Epithelial cell of esophagus (primary cell): ENCODE measurements around the gene ZSCAN16.
"Not testable (repeated sequence)": the region's sequence is repeated elsewhere in the genome, so short reads cannot be mapped to it uniquely, and the experiment has no call there.

Experiments
- DNase-seq: peaks from one replicate; pipeline ENCODE4 v3.0.0; 2010; ENCODE audit warnings: low read depth
- H3K4me3 ChIP-seq: 2 replicates; pipeline ENCODE4 v1.5.1; 2011; ENCODE audit warnings: mild to moderate bottlenecking, low read length, control low read depth
- TF ChIP-seq, protein P1 (sequence below): IDR thresholded peaks from 2 replicates; pipeline ENCODE4 v1.5.1; 2011; ENCODE audit warnings: low read depth, mild to moderate bottlenecking, low read length, control low read depth, inconsistent platforms; ENCODE audit not compliant: insufficient read depth; ENCODE audit errors: missing control alignments

The ZSCAN16 gene

DNA sequence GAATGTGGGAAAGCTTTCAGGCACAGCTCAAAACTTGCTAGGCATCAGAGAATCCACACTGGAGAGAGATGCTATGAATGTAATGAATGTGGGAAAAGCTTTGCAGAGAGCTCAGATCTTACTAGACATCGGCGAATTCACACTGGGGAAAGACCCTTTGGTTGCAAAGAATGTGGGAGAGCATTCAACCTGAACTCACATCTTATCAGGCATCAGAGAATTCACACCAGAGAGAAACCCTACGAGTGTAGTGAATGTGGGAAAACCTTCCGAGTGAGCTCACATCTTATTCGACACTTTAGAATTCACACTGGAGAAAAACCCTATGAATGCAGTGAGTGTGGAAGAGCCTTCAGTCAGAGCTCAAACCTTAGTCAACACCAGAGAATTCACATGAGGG, 35.4 kb upstream of the ZSCAN16 start:
- no peak overlapping the region for H3K4me3 ChIP-seq
- TF ChIP-seq, protein P1, sequence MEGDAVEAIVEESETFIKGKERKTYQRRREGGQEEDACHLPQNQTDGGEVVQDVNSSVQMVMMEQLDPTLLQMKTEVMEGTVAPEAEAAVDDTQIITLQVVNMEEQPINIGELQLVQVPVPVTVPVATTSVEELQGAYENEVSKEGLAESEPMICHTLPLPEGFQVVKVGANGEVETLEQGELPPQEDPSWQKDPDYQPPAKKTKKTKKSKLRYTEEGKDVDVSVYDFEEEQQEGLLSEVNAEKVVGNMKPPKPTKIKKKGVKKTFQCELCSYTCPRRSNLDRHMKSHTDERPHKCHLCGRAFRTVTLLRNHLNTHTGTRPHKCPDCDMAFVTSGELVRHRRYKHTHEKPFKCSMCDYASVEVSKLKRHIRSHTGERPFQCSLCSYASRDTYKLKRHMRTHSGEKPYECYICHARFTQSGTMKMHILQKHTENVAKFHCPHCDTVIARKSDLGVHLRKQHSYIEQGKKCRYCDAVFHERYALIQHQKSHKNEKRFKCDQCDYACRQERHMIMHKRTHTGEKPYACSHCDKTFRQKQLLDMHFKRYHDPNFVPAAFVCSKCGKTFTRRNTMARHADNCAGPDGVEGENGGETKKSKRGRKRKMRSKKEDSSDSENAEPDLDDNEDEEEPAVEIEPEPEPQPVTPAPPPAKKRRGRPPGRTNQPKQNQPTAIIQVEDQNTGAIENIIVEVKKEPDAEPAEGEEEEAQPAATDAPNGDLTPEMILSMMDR: no peak
- no peak for DNase-seq

DNA sequence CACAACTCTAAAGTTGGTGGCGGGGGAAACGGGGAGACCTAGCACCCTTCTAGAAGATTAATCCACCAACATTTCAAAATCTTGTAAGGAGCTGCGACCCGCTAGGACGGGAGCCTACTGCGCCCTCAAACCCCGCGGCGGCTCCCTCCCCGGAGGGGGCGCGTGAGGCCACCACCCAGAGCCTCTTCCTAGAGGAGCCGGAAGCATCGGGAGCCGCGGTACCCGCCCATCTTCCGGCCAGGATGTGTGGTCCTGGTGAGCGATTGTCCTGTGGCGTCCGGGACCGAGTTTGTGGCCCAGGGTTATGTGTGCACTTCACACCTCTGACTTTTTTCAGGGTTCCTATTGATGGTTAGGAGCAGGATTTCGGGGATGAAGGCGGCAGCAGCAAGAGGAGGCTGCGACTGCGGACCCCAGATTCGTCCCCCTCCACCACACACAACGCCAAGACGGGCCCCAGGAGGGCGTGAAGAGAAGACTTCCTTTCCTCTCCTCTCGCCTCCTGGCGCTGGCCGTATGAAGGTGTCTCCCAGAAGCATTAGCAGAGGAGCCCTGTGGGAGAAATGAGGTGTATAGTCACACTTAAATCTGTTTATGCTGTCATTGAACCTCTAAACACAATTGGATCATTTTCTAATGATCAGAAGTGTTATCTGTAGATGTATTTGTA, 33.4 kb upstream of the ZSCAN16 start:
- DNase-seq: no peak
- peak overlapping the region; percentile 34 for H3K4me3 ChIP-seq
- TF ChIP-seq, protein P1: no peak

DNA sequence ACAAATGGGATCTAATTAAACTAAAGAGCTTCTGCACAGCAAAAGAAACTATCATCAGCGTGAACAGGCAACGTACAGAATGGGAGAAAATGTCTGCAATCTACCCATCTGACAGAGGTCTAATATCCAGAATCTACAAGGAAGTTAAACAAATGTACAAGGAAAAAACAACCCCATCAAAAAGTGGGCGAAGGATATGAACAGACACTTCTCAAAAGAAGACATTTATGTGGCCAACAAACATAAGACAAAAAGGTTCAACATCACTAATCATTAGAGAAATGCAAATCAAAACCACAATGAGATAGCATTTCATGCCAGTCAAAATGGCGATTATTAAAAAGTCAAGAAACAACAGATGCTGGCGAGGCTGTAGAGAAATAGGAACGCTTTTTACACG, 22.2 kb upstream of the ZSCAN16 start:
- not testable (repeated sequence) for DNase-seq, H3K4me3 ChIP-seq

DNA sequence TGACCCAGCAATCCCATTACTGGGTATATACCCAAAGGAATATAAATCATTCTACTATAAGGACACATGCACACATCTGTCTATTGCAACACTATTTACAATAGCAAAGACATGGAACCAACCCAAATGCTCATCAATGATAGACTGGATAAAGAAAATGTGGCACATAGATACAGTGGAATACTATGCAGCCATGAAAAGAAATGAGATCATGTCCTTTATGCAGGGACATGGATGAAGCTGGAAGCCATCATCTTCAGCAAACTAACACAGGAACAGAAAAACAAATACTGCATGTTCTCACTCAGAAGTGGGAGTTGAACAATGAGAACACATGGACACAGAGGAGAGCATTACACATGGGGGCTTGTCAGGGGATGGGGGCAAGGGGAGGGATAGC, 21.7 kb upstream of the ZSCAN16 start:
- not testable (repeated sequence) for H3K4me3 ChIP-seq, DNase-seq

DNA sequence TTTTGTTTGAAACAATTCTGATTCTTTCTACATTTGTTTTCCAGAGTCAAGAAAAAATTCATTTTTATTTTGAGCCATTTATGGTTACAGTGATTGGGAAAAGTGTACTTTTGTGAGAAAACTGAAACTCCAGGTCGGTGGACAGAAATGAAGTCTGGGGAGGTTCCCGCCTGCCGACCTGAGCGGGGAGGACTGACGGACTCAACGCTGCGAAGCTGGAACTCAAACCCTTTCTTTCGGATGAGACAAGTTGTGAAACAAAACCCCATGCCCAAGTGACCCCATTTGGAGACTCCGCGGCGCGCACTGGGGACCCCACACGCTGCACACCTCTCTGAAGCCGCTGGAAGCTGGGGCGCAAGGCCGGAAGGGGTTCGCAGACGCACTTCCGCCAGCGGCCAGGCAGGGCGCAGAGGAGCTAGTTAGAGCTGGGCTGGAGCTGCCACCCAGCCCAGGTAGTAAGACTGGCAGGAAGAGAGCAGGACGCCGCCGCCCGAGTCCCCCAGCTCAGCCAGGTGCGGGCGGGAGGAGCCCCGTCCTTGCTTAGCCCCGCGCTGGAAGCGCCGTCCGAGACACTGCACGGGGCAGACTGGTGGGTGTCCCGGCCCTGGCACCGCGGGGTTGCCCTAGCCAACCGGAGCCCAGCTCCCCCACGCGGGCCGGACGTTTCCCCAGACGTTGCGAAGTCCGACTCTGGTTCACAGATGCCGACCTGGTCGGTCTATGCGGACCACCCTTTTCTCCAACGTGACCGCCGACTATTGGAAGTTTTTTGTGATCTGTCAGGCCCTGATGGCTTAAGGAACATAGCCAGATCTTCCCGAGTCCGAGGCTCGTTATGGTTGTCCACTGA, 19.8 kb upstream of the ZSCAN16 start:
- peak; percentile 88 for DNase-seq
- H3K4me3 ChIP-seq: peak overlapping the region; percentile 55
- TF ChIP-seq, protein P1: peak; percentile 71

DNA sequence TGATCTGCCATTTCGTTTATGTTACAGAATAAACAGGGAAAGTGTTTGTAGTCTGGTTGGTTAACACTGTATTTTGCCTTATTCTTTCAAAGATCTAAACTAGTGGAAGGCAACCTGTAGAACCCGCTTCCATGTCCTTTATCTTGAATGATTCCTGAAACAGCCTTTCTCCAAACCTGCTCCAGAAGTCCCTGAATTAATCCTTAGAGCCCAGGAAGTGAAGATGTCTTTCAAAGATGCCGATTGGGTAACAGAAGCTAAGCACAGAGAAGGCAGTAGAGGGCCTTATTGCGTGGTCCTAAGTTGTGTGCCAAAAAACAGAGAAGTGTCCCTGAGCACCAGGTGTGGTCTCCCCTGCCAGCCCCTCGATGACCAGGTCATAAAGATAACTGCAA, 19.2 kb upstream of the ZSCAN16 start:
- DNase-seq: peak; percentile 29
- peak overlapping the region; percentile 55 for H3K4me3 ChIP-seq

DNA sequence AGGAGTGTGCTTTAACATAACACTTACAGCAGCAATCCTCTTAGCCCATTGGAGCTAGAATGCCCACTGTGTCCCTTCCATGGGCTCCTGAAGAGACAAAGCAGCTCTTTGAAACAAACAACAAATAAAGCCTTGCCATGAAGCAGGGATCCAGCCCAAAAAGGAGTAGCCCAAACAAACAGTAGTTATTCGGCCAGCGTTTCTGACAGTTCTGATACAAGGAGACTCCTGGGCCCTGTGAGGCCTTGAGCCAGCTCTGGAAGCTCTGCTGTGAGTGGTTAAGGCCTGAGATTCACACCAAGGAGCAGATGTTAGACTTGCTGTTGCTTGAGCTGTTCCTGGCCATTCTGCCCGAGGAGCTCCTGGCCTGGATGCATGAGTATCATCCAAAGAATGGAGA, 16.9 kb upstream of the ZSCAN16 start:
- H3K4me3 ChIP-seq: no peak overlapping the region
- TF ChIP-seq, protein P1: no peak
- no peak for DNase-seq

More for the DNA sequence above, 19.2 kb upstream of the ZSCAN16 start:
- TF ChIP-seq, protein P1: no peak

DNA sequence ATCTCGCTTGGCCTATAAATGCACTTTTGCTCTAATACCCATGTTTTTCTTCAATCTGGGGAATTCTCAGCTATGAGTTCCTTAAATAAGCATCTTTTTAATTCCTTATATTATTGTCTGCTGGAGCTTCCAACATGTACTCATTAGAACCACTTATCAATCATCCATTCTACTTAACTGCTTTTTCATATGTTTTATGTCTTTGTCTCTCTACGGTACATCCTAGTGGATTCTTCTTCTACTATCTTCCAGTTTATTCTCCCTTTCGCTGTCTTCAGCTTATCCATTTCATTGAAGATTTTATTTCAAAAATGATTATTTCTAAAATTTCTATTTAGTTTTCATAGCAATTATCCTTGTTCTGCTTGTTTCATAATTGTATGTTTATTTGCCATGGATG, 12.4 kb upstream of the ZSCAN16 start:
- H3K4me3 ChIP-seq: no peak overlapping the region
- TF ChIP-seq, protein P1: no peak
- DNase-seq: no peak
